Adrenal gland (tissue), 12 donors: Measurements from ENCODE around the gene ATF2. TPM values are rescaled to one million over a fixed set of nuclear protein-coding genes. Genes with fewer than 3 reads are reported as not detected.
"Not testable (repeated sequence)": the region's sequence is repeated elsewhere in the genome, so short reads cannot be mapped to it uniquely, and the experiment has no call there.

Experiments
- DNase-seq, 7 donors: peaks; one replicate each; pipeline ENCODE4 v3.0.0-alpha.2; 2019 to 2020
- H3K27ac ChIP-seq, 5 donors: fragments of 200-600 bp; sonication (generic) in 4 of 5; 1 replicate in 3 of 5; 2 replicates in 2 of 5; pipeline versions ENCODE4 v1.5.1 to v1.8.0; 2016 to 2020; ENCODE audit warnings: mild to moderate bottlenecking in 1 of 5
- H3K27me3 ChIP-seq: fragments of 200-600 bp; 2 replicates; pipeline ENCODE4 v1.8.0; 2021
- H3K36me3 ChIP-seq, 2 donors: fragments of 200-600 bp; replicated peaks in 1 of 2; 1 replicate in 1 of 2; 2 replicates in 1 of 2; pipeline versions ENCODE4 v1.5.1 to v1.8.0; 2018 to 2022
- H3K4me1 ChIP-seq, 2 donors: fragments of 200-600 bp; replicated peaks in 1 of 2; 1 replicate in 1 of 2; 2 replicates in 1 of 2; pipeline versions ENCODE4 v1.5.1 to v1.8.0; 2018 to 2021
- H3K4me3 ChIP-seq, 4 donors: fragments of 200-600 bp; sonication (generic) in 3 of 4; one replicate each; pipeline ENCODE4 v1.5.1; 2016 to 2018
- H3K9me3 ChIP-seq, 3 donors: fragments of 200-600 bp; sonication (generic) in 1 of 3; replicated peaks in 1 of 3; 1 replicate in 2 of 3; 2 replicates in 1 of 3; pipeline versions ENCODE4 v1.5.1 to v1.8.0; 2016 to 2021
- CTCF ChIP-seq, 6 experiments: fragments of 450-650 bp in 4 of 6; fragments of 200-600 bp in 2 of 6; sonication (generic) in 1 of 6; IDR thresholded peaks; 1 replicate in 5 of 6; 2 replicates in 1 of 6; pipeline versions ENCODE4 v1.5.1 to v1.8.0; 2016 to 2021; ENCODE audit warnings: antibody characterized with exemption in 6 of 6, mild to moderate bottlenecking in 2 of 6, moderate library complexity in 1 of 6
- POLR2A ChIP-seq, 2 donors: fragments of 450-650 bp; IDR thresholded peaks; one replicate each; pipeline ENCODE4 v1.6.1; 2017; ENCODE audit warnings: antibody characterized with exemption in 2 of 2, mild to moderate bottlenecking in 2 of 2, moderate library complexity in 1 of 2
- WGBS, 4 donors: extraction: QIAGEN DNeasy Blood & Tissue Kit in 2 of 4; methylation state at CpG; one replicate each; pipeline versions ENCODE4 v1.1.5 to v1.1.7; 2013 to 2017; 5-methylcytosine and 5-hydroxymethylcytosine counted together
- intact Hi-C, 2 donors: fragments of 100-400 bp; cut with DNase I; formaldehyde crosslinking; loops; one replicate each; pipeline versions ENCODE4 v1.14.1 to v1.15.0; 2022 to 2023
- polyA plus RNA-seq, 3 donors: library from polyadenylated mRNA; stranded (reverse); fragments of 200-250 nt in 2 of 3; fragments of 350-450 nt in 1 of 3; fragmentation: Illumina TruSeq in 1 of 3; extraction: RNeasy Lipid Tissue Mini Kit (QIAGEN cat#74804) in 1 of 3; gene quantifications; one replicate each; pipeline ENCODE4 v1.2.3, GENCODE V29; 2013 to 2014
- total RNA-seq, 9 donors: library from RNA; depleted of rRNA in 4 of 9; stranded (reverse); fragments of >200 nt in 4 of 9; fragments of 120-200 nt in 1 of 9; fragmentation: NEBNext Ultra II Directional in 1 of 9; extraction: Animal tissue kit (Norgen Biotek cat#: 25700) in 1 of 9; gene quantifications; one replicate each; pipeline versions ENCODE4 v1.1.0 to v1.2.4, GENCODE V29; 2013 to 2023
- donor health status: healthy with polysubstance abuse.
- donor health status: Bipolar disorder and iron deficiency.
- donor health status: DM: yes; HTN: yes; CAD: no.
- donor health status: DM: no; HTN: no; CAD: no.
- donor health status: DM: no; HTN: no; CAD: no.
- donor health status: DM: yes; HTN: yes; CAD: no.

The ATF2 gene
- total and polyA plus RNA-seq, 12 donors, result 16.5 to 60.1 (median 51.4) TPM

GRCh38 chr2:175126661-175127060 lies 41.3 kb downstream of the ATF2 start:
- H3K4me3 ChIP-seq, result no peak overlapping the region
- peaks cover 0 to 10% of the 10 kb centered on the region in 2 donors for H3K36me3 ChIP-seq
- H3K4me1 ChIP-seq, result peaks cover 0 to 10% of the 10 kb centered on the region in 2 donors
- no peak overlapping the region for H3K27ac ChIP-seq
- H3K9me3 ChIP-seq, result no peaks in the 10 kb centered on the region
- 94 to 100% (median 97%) methylated on average over 1 of the region's 1 CpG for WGBS, 4 donors
- DNase-seq, result no peak
- TF ChIP-seq CTCF (IDR thresholded peaks at IDR 0.05), result no peak
- intact Hi-C loops, result no loop called here
- no peaks in the 10 kb centered on the region for H3K27me3 ChIP-seq

GRCh38 chr2:175123254-175123653 lies 44.7 kb downstream of the ATF2 start:
- Histone ChIP-seq H3K36me3 (no peaks in the 10 kb centered on the region), H3K4me3 (no peak overlapping the region), H3K9me3 (no peaks in the 10 kb centered on the region), H3K27me3 (no peaks in the 10 kb centered on the region), H3K4me1 (peaks cover 0 to 5% of the 10 kb centered on the region in 2 donors), H3K27ac (no peak overlapping the region)
- DNase-seq, result no peak
- WGBS, 4 donors, result 76 to 88% (median 87%) methylated on average over 3 of the region's 3 CpGs
- no peak for TF ChIP-seq CTCF (IDR thresholded peaks at IDR 0.05)
- TF ChIP-seq POLR2A (IDR thresholded peaks at IDR 0.05), result no peak
- intact Hi-C loops, result no loop called here

- H3K27me3 ChIP-seq, result no peaks in the 10 kb centered on the region
- intact Hi-C loops, result loop anchor here in 1 of 2 donors (10.0 kb wide), 1 partner anchor 74 kb away; the partner anchor contains the start of gene ATP5MC3
- WGBS, 4 donors, result 68 to 85% (median 73%) methylated on average over 3 of the region's 3 CpGs
- DNase-seq, result no peak
- H3K27ac ChIP-seq, result no peak overlapping the region
- no peaks in the 10 kb centered on the region for H3K9me3 ChIP-seq
- H3K4me1 ChIP-seq, result no peaks in the 10 kb centered on the region
- H3K36me3 ChIP-seq, result peaks cover 0 to 29% of the 10 kb centered on the region in 2 donors
- H3K4me3 ChIP-seq, result no peak overlapping the region
- TF ChIP-seq POLR2A (IDR thresholded peaks at IDR 0.05) (no peak), CTCF (IDR thresholded peaks at IDR 0.05) (peak; percentile 47 to 79 (median 70))
These were observed 56.8 kb downstream of the ATF2 start for GRCh38 chr2:175111200-175111657.

GRCh38 chr2:175108091-175108490 lies 59.9 kb downstream of the ATF2 start:
- H3K27ac ChIP-seq, DNase-seq, H3K4me1 ChIP-seq, H3K9me3 ChIP-seq, H3K4me3 ChIP-seq, H3K27me3 ChIP-seq, intact Hi-C loops: not testable (repeated sequence)
- 98 to 99% methylated on average over 27 to 39 of the region's 39 CpGs; no CpG with 5 or more reads in 2 of the 4 donors for WGBS, 4 donors
- H3K36me3 ChIP-seq, result peaks cover 0 to 10% of the 10 kb centered on the region in 2 donors

- Histone ChIP-seq H3K4me1 (no peaks in the 10 kb centered on the region), H3K4me3 (no peak overlapping the region), H3K9me3 (no peaks in the 10 kb centered on the region), H3K27me3 (no peaks in the 10 kb centered on the region), H3K27ac (no peak overlapping the region), H3K36me3 (peaks cover 0 to 2% of the 10 kb centered on the region in 2 donors)
- WGBS, 4 donors, result 95 to 97% (median 95%) methylated on average over 4 of the region's 4 CpGs
- intact Hi-C loops, result no loop called here
- no peak for DNase-seq
- TF ChIP-seq POLR2A (IDR thresholded peaks at IDR 0.05) (no peak), CTCF (IDR thresholded peaks at IDR 0.05) (no peak)
These were observed 60.9 kb downstream of the ATF2 start for GRCh38 chr2:175107146-175107545.
